Thyroid gland (tissue), 4 donors: ENCODE data around the gene GLCCI1.

Source experiments
- POLR2A ChIP-seq, 2 donors: fragments of 450-650 bp; IDR thresholded peaks; one replicate each; pipeline ENCODE4 v1.6.1; 2017; ENCODE audit warnings: antibody characterized with exemption in 2 of 2, mild to moderate bottlenecking in 2 of 2, moderate library complexity in 1 of 2
- TF ChIP-seq, protein P1 (sequence below), 6 experiments: fragments of 200-600 bp in 3 of 6; fragments of 450-650 bp in 3 of 6; sonication (generic) in 3 of 6; IDR thresholded peaks; one replicate each; pipeline ENCODE4 v1.5.1; 2016 to 2019; ENCODE audit warnings: antibody characterized with exemption in 6 of 6, mild to moderate bottlenecking in 2 of 6, inconsistent platforms in 1 of 6, moderate library complexity in 1 of 6

GRCh38 chr7:8114175-8114574 is 145.6 kb downstream of the GLCCI1 start:
- TF ChIP-seq, protein P1, sequence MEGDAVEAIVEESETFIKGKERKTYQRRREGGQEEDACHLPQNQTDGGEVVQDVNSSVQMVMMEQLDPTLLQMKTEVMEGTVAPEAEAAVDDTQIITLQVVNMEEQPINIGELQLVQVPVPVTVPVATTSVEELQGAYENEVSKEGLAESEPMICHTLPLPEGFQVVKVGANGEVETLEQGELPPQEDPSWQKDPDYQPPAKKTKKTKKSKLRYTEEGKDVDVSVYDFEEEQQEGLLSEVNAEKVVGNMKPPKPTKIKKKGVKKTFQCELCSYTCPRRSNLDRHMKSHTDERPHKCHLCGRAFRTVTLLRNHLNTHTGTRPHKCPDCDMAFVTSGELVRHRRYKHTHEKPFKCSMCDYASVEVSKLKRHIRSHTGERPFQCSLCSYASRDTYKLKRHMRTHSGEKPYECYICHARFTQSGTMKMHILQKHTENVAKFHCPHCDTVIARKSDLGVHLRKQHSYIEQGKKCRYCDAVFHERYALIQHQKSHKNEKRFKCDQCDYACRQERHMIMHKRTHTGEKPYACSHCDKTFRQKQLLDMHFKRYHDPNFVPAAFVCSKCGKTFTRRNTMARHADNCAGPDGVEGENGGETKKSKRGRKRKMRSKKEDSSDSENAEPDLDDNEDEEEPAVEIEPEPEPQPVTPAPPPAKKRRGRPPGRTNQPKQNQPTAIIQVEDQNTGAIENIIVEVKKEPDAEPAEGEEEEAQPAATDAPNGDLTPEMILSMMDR (IDR thresholded peaks at IDR 0.05) = no peak
- TF ChIP-seq POLR2A (IDR thresholded peaks at IDR 0.05) = no peak
